Stimulated activated CD8-positive, alpha-beta memory T cell treated with anti-CD3 and anti-CD28 coated beads, Interleukin-7, amount 100 ng/mL, for 4 hours (primary cell): Measurements from ENCODE around the gene ETF1.
"Not testable (repeated sequence)": the region's sequence is repeated elsewhere in the genome, so short reads cannot be mapped to it uniquely, and the experiment has no call there.

Experiments used
- DNase-seq, 2 donors: peaks; one replicate each; pipeline ENCODE4 v3.0.0-alpha.2; 2020; ENCODE audit warnings: low read depth in 2 of 2

Gene ETF1

DNA sequence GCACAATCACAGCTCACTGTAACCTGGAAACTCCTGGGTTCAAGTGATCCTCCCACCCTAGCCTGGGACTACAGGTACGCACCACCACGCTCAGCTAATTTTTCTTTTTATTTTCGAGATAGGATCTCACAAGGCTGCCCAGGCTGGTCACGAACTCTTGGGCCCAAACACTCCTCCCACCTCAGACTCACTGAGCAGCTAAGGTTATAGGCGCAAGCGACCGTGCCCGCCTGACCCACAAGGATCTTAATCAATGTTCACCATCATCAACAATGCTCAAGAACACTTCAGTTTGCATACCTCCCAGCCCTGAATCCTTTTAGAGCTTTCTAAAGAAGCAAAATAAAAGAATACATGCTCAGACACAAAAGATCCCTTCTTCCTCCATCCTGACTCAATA, 13.2 kb downstream of the ETF1 start:
- no peak for DNase-seq

DNA sequence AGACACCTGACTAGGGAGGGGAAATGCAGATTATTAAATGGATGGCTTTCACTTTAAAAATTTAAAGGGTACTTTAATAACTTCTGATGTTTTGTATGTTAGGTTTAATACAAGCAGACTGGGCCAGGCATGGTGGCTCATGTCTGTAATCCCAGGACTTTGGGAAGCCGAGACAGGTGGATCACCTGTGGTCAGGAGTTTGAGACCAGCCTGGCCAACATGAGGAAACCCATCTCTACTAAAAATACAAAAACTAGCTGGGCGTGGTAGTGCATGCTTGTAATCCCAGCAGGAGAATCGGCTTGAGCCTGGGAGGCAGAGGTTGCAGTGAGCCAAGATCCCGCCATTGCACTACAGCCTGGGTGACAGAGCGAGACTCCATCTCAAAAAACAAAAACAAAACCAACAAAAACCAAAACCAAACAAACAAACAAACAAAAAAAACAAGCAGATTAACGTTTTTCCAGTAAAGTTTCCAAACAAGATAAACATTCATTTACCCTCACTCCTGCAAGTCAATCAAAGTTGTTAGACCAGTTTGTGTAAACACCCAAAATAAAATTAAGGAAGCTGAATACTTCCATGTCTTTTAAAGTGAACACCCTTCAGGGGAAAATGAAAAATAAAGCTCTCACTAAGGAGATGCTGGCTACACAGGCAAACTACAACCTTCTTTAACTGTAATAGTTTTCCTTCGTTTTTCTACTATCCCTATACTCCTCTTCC, 14.1 kb downstream of the ETF1 start:
- no peak for DNase-seq

DNA sequence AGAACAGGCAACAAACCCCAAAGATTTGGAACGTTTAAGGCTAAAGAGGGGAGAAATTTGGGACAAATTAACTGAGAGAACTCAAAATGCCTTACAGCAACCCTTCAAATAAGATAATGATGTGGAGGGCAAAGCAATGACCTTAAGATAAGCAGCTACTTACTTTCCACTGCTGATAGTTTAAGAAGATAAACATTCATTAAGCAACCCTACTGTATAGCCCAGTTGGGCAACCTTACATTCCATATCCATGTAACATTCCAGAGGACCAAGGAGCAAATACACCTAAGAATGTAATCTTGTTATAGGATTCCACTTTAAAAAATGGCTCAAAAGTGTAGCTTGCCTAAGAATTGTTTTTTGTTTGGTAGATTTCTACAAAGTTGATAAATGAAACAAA, 14.8 kb downstream of the ETF1 start:
- no peak for DNase-seq

DNA sequence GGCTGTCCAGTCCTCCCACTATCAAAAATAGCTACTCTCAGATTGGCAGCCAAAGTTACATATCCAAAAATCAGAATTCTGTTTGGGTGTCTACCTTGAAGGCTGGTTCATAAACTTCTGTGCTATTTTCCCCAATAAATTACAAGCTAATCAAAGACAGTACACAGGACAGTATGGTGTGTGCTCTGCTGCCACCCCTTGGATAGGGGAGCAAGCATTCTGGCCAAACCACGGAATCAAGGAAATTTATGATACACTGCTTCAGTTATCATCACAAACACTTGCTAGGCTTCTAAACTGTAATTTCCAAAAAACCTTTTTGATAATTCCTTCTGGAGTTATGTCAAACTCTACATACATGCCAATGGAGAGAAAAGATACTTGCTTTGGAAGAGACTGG, 15.9 kb downstream of the ETF1 start:
- no peak for DNase-seq

DNA sequence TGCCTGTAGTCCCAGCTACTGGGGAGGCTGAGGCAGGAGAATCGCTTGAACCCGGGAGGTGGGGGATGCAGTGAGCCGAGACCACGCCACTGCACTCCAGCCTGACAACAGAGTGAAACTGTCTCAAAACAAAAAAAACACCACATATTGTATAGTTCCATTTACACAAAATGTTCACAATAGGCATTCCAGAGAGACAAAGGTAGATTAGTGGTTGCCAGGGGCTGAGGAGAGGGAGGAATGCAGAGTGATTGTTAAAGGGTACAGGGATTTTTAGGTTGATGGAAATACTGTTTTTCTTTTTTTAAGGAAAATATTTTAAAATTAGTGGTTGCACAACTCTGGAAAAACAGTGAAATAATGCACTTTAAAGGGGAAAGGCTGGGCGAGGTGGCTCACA, 19.6 kb downstream of the ETF1 start:
- DNase-seq: no peak

DNA sequence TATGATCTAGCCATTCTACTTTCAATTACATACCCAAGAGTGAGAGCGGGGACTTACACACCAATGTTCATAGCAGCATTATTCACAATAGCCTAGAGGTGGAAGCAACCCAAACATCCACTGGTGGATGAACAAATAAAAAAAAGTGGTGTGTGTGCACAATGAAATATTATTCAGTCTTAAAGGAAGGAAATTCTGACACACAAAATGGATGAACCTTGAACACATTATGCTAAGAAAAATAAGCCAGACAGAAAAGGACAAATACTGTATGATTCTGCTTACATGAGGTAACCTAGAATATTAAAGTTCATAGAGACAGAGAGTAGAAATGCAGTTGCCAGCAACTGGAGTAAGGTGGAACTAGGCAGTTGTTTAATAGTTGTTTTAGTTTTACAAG, 22.1 kb downstream of the ETF1 start:
- no peak for DNase-seq

DNA sequence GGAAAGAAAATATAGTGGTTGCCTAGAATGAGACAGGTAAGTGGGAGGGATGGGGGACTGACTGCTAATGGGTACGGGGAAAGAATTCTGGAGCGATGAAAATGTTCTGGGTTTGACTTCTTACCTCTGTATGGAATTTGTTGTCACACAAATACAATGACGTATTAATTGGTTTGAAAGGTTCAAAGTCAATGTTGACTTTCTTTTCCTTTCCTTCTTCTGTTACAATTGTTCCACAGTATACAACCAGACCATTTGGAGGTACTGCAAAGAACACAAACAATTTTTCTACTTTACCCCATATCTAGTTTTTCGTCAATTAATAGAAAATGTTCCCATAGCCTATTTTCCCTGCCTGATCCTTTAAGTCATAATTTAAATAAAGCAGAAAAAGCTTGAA, 25.6 kb downstream of the ETF1 start:
- no peak for DNase-seq

GRCh38 chr5:138515556-138516245, 27.3 kb downstream of the ETF1 start:
- DNase-seq: no peak

DNA sequence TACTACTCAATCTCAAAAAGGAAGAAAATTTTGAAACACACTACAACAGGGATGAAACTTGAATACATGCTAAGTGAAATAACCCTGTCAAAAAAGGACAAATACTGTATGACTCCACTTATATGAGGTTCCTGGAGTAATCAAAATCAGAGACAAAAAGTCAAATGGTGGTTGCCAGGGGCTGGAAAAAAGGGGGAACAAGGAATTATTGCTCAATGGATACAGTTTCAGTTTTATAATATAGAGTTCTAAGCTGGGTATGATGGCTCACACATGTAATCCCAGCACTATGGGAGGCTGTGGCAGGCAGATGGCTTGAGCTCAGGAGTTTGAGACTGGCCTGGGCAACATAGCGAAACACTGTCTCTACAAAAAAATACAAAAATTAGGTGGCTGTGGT, 29.0 kb downstream of the ETF1 start:
- no peak for DNase-seq

DNA sequence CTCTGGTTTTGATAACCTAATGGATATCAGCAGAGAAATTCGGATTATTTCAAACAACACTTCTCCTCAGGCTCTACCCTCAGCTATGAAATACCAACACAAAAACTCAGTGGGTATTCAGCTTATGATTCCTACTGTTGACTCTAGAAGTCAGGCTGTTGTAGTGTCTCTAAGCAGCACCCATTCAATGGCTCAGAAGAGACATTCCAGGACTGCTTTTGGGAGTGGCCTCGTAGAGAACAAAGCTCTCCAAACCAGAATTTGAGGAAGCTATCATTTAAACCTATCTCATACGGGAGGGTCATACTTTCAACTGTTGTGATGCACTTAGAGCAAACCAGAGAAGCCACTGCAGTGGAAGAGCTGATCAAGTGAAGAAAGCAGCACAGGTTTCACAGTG, 34.1 kb downstream of the ETF1 start:
- no peak for DNase-seq

- not testable (repeated sequence) for DNase-seq
Measured at GRCh38 chr5:138507485-138507884, 35.6 kb downstream of the ETF1 start.

DNA sequence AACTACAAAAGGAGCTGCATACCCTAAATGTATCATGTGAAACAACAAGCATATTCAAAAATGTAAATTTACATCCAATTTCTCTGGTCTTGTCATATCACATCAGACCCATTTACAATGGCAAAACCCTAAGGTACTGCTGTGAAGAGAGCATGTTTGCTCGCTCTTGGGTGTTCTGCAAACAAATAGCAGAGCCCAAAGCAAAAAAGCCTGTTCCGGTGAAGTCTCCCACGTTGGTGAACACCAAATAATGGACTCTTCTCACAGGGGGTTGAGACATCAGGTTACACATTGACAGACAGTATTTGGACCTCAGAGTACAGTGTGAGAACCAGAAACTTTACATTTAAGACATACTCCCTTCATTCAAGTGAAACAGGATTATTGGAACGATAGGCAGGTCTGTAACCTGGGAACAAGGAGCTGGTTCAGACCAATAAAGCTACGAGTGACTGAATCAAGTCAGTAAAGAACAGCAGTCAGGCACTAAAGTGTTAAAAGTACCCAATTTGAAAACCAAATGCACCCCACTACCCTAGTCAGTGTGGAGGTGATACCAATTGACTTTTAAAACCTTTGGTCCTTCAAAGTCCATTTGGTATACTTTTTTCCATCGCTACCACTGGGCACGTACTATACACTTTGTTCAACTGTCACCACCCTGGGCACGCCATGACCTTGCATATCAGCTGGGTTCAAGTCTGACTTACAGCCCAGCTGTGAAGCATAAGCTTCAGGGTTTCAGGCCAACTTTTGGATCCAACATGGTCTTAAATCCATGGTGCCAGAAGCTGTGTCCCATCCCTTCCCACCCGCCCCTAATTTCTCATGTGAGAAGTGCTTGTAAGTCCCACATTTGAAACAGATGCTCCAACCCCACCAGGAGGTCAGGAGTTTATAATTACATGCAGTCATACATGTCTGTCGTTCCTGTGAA, 36.4 kb downstream of the ETF1 start:
- no peak for DNase-seq

DNA sequence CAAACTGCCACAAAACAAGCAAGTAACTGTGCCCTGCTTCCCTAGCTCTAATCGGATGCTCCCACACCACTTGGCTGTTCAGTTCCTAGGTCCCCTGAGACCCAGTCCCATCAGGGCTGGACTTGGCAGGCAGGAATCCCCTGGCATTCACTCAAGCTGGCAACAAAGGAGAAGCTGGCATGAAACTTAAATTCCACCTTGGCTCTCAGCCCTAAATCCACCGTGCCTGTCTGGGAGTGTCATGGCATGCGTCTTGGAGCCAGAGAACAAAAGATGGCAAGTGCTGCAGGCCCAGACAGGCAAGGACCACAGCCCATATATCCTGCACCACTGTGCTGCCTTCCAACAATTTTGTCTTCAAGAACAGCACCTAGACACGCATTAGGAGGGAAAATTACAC, 38.2 kb downstream of the ETF1 start:
- DNase-seq: no peak

DNA sequence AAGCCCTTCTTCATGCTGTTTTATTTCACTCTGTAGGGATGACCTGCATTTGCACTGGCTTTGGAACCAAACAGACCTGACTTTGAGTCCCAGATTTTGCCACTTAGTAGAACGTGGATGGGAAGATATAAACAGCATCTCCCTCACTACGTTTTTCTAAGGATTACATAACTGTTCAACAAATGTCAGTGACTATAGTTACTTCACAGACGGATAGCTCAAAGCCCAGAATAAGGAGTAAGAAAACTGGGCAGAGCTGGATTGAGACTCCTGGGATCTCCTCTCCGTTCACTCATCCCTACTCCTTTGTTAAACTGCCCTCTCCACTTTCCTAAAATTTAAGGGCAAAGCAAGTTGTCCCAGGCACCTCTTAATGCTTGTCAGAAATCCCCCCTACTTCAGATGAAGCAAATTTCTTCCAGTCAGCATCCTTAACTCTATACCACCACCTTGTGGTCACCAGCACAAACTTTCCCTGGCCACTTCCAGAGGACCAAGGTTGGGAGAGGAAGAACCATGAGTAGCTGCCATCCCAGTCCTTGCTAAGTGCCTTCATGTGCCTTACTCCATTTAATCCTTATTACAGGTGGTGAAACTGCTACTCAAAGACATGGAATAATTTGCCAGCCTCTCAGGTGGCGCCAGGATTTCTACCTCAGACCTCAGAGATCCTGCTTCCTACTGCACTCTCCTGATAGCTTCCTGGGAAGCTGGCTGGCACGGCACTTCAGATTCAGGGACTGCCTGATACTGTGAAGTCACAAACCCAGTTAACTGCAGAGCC, 39.4 kb downstream of the ETF1 start:
- peak in 1 of 2 donors; percentile 19 for DNase-seq

GRCh38 chr5:138502521-138502920, 40.5 kb downstream of the ETF1 start:
- no peak for DNase-seq

DNA sequence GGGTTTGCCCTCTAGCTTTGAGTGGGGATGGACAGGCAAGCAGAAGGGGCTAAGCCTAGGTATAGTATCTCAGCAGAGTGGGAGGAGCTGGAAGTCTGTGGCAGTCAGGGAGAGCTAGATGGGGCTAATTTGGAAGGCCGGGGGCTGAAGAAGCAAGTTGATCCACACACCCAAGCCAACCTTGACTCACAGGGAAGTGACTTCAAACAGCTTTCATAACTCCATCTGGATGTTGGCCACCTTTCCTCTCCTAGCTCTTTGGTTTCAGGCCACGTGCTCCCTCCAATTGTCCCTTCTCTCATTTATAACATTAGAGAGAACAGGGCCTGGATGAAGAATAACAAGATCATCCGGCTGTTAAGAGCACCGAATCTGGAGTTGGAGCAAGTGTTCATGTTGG, 40.9 kb downstream of the ETF1 start:
- no peak for DNase-seq

DNA sequence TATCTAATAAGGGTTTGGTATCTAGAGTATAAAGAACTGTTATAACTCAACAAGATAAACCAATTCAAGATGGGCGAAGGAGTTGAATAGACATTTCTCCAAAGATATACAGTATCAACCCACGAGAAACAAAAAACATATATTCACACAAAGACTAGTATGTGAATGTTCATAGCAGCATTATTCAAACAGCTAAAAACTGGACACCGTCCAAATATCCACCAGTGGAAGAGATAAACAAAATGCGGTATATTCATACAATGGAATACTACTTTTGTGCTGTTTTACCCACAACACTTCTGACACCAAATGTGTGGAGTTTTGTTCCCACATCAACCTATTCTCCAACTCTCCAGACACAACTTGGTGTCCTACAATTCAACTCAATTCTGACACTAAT, 44.7 kb downstream of the ETF1 start:
- no peak for DNase-seq

GRCh38 chr5:138495351-138495750, 47.7 kb downstream of the ETF1 start:
- DNase-seq: no peak

DNA sequence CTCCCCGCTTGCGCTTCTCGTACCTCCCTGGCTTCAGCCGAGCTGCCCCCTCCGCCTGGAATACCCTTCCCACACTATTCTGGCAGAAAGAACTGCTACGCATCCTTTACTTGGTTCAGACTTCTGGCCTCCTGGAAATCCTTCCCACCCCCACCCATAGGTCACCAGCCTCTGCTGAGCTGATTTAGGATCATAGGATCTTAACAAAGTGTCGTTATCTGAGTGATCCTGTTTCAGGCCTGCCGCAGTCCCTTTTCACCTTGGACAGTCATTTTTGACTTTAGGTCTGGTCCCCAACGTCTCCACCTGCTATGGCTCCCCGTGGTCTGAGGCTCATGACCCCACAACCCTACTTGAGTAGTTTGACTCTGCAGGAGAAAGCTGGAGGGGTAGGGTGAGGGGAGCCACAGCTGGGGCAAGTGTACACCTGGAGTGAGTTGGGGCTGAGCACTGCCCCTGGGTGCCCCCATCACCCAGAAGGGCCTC, 50.4 kb downstream of the ETF1 start:
- no peak for DNase-seq

GRCh38 chr5:138491669-138492559, 51.1 kb downstream of the ETF1 start:
- DNase-seq: peak; percentile 65 to 82

DNA sequence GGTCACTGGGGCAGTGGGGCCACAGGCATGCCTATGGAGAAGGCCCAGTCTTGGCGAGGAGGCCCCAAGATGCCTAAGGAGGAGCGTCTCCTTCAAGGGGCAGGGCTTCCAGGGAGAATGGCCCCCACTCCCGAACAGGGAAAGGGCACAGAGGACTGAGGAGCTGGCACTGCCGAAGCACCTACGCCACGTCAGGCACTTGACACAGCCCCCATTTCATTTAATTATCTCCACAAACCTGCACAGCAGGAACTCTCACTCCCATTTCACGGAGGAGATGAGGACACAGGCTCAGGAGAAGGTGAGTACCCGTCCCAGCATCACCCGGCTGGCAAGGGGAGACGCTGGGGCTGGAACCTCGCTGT, 51.8 kb downstream of the ETF1 start:
- DNase-seq: no peak
